Tibial nerve (tissue), 4 donors: ENCODE measurements around the gene NCAPH2.

ENCODE experiments used
- EP300 ChIP-seq, 2 donors: sonication (generic); formaldehyde crosslinking; IDR thresholded peaks; one replicate each; pipeline ENCODE4 v1.6.1; 2017; ENCODE audit warnings: antibody characterized with exemption in 2 of 2, mild to moderate bottlenecking in 1 of 2
- POLR2A ChIP-seq, 2 donors: fragments of 450-650 bp; IDR thresholded peaks; one replicate each; pipeline ENCODE4 v1.6.1; 2017; ENCODE audit warnings: antibody characterized with exemption in 2 of 2, mild to moderate bottlenecking in 2 of 2, moderate library complexity in 2 of 2
- TF ChIP-seq, protein P1 (sequence below), 5 experiments: fragments of 200-600 bp in 3 of 5; fragments of 450-650 bp in 2 of 5; sonication (generic) in 3 of 5; IDR thresholded peaks; one replicate each; pipeline ENCODE4 v1.5.1; 2016 to 2019; ENCODE audit warnings: antibody characterized with exemption in 5 of 5, mild to moderate bottlenecking in 3 of 5, moderate library complexity in 2 of 5

DNA sequence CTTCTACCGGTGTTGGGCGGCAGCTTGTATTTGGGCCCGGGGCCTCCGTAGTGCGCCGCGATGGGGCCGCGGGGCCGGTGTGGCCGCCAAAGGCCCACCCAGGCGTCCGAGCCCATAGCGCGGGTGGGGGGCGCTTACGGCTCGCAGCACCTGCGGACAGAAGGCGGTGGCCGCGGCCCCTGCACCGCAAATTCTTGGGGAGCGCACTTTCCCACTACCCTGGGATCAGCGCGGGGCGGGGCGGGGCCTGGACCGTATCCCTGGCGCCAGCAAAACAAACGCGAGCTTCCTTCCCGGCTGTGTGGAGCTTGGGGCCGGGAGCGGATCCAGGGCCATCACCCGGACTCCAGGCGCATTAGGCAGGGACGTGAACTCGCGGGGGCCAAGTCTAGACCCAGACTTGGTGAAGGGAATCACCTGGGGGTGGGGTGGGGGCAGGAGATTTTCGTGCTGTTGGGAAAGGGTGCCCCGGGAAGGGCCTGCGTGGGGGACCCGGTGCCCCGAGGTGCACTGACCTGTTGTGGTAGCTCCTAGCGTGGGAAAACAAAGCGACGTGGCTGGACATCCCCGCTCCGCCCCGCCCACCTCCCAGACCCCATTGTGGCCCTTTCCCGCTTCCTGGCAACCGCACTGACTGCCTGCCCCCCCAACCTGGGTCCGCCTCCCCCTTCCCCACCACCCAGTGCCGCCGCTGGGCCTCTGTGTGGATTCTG, 24.1 kb downstream of the NCAPH2 start:
- TF ChIP-seq, protein P1, sequence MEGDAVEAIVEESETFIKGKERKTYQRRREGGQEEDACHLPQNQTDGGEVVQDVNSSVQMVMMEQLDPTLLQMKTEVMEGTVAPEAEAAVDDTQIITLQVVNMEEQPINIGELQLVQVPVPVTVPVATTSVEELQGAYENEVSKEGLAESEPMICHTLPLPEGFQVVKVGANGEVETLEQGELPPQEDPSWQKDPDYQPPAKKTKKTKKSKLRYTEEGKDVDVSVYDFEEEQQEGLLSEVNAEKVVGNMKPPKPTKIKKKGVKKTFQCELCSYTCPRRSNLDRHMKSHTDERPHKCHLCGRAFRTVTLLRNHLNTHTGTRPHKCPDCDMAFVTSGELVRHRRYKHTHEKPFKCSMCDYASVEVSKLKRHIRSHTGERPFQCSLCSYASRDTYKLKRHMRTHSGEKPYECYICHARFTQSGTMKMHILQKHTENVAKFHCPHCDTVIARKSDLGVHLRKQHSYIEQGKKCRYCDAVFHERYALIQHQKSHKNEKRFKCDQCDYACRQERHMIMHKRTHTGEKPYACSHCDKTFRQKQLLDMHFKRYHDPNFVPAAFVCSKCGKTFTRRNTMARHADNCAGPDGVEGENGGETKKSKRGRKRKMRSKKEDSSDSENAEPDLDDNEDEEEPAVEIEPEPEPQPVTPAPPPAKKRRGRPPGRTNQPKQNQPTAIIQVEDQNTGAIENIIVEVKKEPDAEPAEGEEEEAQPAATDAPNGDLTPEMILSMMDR (IDR thresholded peaks at IDR 0.05): no peak
- peak in 1 of 2 donors; percentile 20 for TF ChIP-seq EP300 (IDR thresholded peaks at IDR 0.05)
- peak in 1 of 2 donors; percentile 18 for TF ChIP-seq POLR2A (IDR thresholded peaks at IDR 0.05)
